Pulmonary artery endothelial cell (primary cell): ENCODE results near the gene SLC25A39. TPM values are rescaled to one million over a fixed set of nuclear protein-coding genes. Genes with fewer than 3 reads are reported as not detected.
A peak's percentile ranks its signal among the peaks of the same experiment; 100 is the strongest.
"Not testable (repeated sequence)": the region's sequence is repeated elsewhere in the genome, so short reads cannot be mapped to it uniquely, and the experiment has no call there.

ENCODE experiments used
- DNase-seq: peaks from one replicate; pipeline ENCODE4 v3.0.0-alpha.2; 2011; ENCODE audit warnings: low read depth, low spot score
- total RNA-seq: library from RNA; depleted of rRNA; stranded (reverse); fragments of >200 nt; gene quantifications from 2 replicates; pipeline ENCODE4 v1.2.3, GENCODE V29; 2014

Gene SLC25A39
- total RNA-seq = 77.7 and 78.9 TPM in 2 replicates

GRCh38 chr17:44324571-44325275 is at the start of gene SLC25A39:
TSS of gene SLC25A39 (minus strand) at chr17:44324823. CDS start at chr17:44323562, 1,261 bp downstream.
- DNase-seq = peak; percentile 71

DNA sequence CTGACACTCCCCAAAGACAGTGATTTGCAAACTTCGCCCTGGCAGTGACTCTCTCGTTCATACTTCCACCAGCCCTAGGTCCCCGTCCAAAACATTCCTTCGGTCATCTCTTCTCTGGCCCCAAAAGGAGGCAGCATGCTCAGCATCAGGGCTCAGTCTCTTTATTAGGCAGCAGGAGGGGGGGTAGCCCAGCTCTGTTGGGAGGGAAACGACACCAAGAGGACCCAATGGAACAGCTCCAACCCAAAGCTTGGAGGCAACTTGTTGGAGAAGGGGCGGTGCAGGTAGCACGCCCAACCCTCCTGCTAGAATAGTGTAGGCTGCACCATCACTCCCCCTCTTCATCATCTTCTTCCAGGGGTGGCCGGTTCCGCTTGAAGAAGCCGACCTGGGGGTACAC is 47.4 kb upstream of the SLC25A39 start:
- no peak for DNase-seq

DNA sequence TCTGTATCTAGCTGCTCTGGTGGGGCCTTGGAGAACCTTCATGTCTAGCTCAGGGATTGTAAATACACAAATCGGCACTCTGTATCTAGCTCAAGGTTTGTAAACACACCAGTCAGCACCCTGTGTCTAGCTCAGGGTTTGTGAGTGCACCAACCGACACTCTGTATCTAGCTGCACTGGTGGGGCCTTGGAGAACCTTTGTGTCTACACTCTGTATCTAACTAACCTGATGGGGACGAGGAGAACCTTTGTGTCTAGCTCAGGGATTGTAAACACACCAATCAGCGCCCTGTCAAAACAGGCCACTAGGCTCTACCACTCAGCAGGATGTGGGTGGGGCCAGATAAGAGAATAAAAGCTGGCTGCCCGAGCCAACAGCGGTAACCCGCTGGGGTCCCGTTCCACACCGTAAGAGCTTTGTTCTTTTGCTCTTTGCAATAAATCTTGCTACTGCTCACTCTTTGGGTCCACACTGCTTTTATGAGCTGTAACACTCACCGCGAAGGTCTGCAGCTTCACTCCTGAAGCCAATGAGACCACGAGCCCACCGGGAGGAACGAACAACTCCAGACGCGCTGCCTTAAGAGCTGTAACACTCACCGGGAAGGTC is 44.9 kb upstream of the SLC25A39 start:
- DNase-seq = not testable (repeated sequence)

DNA sequence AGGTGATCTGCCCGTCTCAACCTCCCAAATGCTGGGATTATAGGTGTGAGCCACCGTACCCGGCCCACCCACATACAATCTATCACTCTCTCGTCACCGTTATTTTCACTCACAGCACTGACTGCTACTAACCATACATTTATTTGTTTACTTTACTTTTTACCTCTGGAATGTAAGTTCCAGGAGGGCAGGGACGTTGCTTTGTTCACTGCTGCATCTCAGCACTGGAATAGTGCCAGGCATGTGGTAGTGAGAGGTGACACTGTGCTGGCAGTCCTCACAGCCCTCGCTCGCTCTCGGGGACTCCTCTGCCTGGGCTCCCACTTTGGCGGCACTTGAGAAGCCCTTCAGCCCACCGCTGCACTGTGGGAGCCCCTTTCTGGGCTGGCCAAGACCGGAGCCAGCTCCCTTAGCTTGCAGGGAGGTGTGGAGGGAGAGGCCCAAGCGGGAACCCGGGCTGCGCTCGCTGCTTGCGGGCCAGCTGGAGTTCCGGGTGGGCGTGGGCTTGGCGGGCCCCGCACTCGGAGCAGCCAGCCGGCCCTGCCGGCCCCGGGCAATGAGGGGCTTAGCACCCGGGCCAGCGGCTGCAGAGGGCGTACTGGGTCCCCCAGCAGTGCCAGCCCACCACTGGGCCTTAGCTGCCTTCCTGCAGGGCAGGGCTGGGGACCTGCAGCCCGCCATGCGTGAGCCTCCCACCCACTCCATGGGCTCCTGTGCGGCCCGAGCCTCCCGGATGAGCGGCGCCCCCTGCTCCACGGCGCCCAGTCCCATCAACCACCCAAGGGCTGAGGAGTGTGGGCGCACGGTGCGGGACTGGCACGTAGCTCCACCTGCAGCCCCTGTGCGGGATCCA is 44.0 kb upstream of the SLC25A39 start:
- not testable (repeated sequence) for DNase-seq

- no peak for DNase-seq
Measured at GRCh38 chr17:44367231-44367979, 42.8 kb upstream of the SLC25A39 start.

DNA sequence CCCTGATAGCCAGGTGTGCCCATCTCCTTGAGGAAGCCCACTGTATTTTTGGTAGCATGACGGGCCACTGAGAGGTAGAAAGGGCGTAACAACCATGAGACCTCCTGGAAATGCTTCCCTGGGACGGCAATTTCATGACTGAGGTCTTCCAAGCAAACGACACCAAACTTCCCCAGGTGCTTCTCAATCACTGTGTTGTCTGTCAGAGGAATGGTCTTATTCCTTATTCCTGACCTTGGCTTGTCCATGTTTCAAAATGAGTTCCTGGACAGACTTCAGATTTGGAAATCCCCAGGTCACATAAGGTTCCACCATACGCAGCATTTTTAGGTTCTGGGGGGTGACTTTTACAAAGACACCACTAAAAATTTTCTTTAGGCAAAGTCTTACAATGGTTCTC is 40.4 kb upstream of the SLC25A39 start:
- DNase-seq = not testable (repeated sequence)

DNA sequence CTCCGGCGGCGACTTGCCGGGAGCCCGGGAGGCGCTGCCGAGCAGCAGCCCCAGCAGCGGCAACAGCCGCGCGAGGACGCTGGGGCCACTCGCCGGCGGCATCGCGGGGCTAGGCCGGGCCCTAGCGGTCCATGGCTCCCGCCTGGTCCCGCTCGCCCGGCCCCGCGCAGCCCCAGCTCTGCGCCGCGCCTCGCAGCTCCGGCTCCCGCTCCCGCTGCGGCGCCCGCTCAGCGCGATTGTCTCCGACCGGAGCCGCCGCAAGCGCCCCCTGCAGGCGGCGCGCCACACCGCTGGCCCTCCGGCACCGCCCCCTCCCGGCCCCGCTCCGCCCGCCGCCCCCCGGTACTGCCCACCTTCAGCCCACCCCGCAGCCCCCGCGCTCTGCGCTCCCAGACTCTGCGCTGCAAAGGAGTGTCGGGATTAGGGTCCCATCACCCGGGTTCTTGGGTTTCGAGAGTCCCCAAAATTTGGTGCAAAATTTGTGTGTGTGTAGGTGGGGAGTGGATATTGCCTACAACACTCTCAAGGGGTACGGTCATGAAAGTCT is 39.1 kb upstream of the SLC25A39 start, which contains the start of gene FAM171A2:
Gene FAM171A2, minus strand, starts transcription at position 241 of the 547 bp plus-strand sequence. Its CDS starts 139 bp downstream, at position 102.
- DNase-seq = no peak

GRCh38 chr17:44362949-44363612 is 38.5 kb upstream of the SLC25A39 start:
- no peak for DNase-seq

DNA sequence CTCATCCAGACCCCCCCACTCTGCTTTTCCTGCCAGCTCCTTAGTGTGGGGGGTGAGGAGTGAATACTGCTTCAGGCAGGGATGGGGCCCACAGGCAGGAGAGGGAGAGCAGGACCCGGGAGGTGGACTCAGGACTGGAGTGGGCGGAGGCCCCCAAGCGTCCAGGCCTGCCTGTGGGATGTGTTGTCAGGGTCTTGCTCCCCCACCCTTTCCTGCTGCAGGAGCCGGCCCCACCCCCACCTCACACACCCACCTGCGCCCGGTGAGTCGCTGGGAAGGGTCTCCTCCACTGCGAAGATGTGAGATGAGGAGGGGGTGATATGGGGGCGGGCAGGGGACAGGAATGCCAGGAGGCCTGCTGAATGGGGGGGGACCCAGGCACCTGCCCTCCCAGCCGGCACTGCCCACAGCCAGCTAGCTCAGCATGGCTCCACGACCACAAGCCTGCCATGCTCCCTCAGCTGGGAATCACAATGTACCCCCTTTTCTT is 37.9 kb upstream of the SLC25A39 start:
- DNase-seq = no peak

GRCh38 chr17:44361292-44362260 is 37.0 kb upstream of the SLC25A39 start:
- no peak for DNase-seq

DNA sequence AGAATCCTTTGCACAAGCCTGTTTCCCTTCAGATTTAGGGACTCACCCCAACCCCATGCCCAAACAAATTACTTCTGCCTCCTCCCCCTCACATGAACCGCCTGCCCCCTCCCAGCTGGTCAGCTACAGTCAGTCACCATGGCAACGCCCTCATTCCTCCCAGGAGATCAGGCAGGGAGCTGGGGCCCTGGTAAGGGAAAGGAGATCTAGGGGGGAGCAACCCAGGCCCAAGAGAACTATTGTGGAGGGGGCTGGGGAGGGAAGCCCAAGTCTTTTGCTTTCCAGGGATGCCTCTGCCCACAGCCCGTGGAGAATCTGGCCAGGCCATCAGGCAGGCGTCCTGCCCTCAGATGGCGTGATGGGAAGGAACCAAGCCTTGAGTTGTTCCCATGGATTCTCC is 36.2 kb upstream of the SLC25A39 start:
- DNase-seq = no peak

- no peak for DNase-seq
Measured at GRCh38 chr17:44360144-44360533, 35.5 kb upstream of the SLC25A39 start.

- no peak for DNase-seq
Measured at GRCh38 chr17:44359458-44360143, 35.0 kb upstream of the SLC25A39 start.

GRCh38 chr17:44359006-44359405 is 34.4 kb upstream of the SLC25A39 start:
- no peak for DNase-seq

- DNase-seq = no peak
Measured at GRCh38 chr17:44358066-44358465, 33.4 kb upstream of the SLC25A39 start.

GRCh38 chr17:44356241-44356640 is 31.6 kb upstream of the SLC25A39 start:
- DNase-seq = no peak

- DNase-seq = no peak
Measured at GRCh38 chr17:44355642-44356099, 31.0 kb upstream of the SLC25A39 start.
